ENCODE measurements around the gene MOSPD3.
"Not testable (repeated sequence)": the region's sequence is repeated elsewhere in the genome, so short reads cannot be mapped to it uniquely, and the experiment has no call there.

The MOSPD3 gene

GRCh38 chr7:100655908-100656674 lies 43.8 kb downstream of the MOSPD3 start, which contains the start of gene ACTL6B:
Gene ACTL6B, minus strand, starts transcription at chr7:100656448. Its CDS starts 94 bp downstream, at chr7:100656354.
- no peak for TF ChIP-seq CTCF (IDR thresholded peaks at IDR 0.05; ENCODE audit: low read depth, low read length, missing control alignments)
- DNase-seq (ENCODE audit: extremely low read depth, low read depth), result no peak

GRCh38 chr7:100662194-100662776 lies 49.9 kb downstream of the MOSPD3 start:
- not testable (repeated sequence) for DNase-seq (ENCODE audit: extremely low read depth, low read depth); H3K4me3 ChIP-seq (replicated peaks; ENCODE audit: low read depth, low read length)

More at GRCh38 chr7:100655908-100656674, 43.8 kb downstream of the MOSPD3 start, which contains the start of gene ACTL6B:
- no peak within 1 kb of the TSS for H3K4me3 ChIP-seq (replicated peaks; ENCODE audit: low read depth, low read length)
